HepG2 (cell line): ENCODE data around the gene STAG3. TPM values are rescaled to one million over a fixed set of nuclear protein-coding genes. Genes with fewer than 3 reads are reported as not detected.

Experiments used
- CREM ChIP-seq, 2 experiments: sonication (generic) in 1 of 2; formaldehyde crosslinking in 1 of 2; IDR thresholded peaks; 2 replicates each; pipeline versions ENCODE4 v1.4.0 to v1.6.1; 2016 to 2020; ENCODE audit warnings: antibody characterized with exemption in 1 of 2, mild to moderate bottlenecking in 1 of 2, missing genetic modification reagents in 1 of 2
- ISL2 ChIP-seq: sonication (generic); formaldehyde crosslinking; IDR thresholded peaks from 2 replicates; pipeline ENCODE4 v1.5.0; 2020; ENCODE audit warnings: missing genetic modification reagents
- KDM5A ChIP-seq: fragments of 200-600 bp; sonication (generic); IDR thresholded peaks from 2 replicates; pipeline ENCODE4 v1.7.0; 2018; ENCODE audit warnings: antibody characterized with exemption, mild to moderate bottlenecking, low read length, borderline replicate concordance
- MTA1 ChIP-seq: sonication (generic); formaldehyde crosslinking; IDR thresholded peaks from 2 replicates; pipeline ENCODE4 v1.4.0; 2020; ENCODE audit warnings: missing genetic modification reagents, mild to moderate bottlenecking, borderline replicate concordance
- NFYB ChIP-seq: sonication (generic); formaldehyde crosslinking; IDR thresholded peaks from 2 replicates; pipeline ENCODE4 v1.4.0; 2020; ENCODE audit warnings: missing genetic modification reagents
- NR2C2 ChIP-seq: sonication (generic); formaldehyde crosslinking; IDR thresholded peaks from 2 replicates; pipeline ENCODE4 v1.4.0; 2020; ENCODE audit warnings: missing genetic modification reagents, mild to moderate bottlenecking, moderate library complexity, borderline replicate concordance
- POLR2AphosphoS5 ChIP-seq: IDR thresholded peaks from 2 replicates; pipeline ENCODE4 v1.6.1; 2012; ENCODE audit warnings: low read depth, low read length
- SRSF4 ChIP-seq: fragments of 200-400 bp; formaldehyde crosslinking; IDR thresholded peaks from one replicate; pipeline ENCODE4 v1.6.1; 2018; ENCODE audit warnings: mild to moderate bottlenecking, low read depth, low read length, moderate library complexity; ENCODE audit not compliant: poor library complexity, severe bottlenecking
- U2AF2 ChIP-seq: fragments of 200-400 bp; formaldehyde crosslinking; IDR thresholded peaks from 2 replicates; pipeline ENCODE4 v1.6.1; 2017; ENCODE audit warnings: low read depth, mild to moderate bottlenecking, low read length
- ZBTB20 ChIP-seq: sonication (generic); formaldehyde crosslinking; IDR thresholded peaks from 2 replicates; pipeline ENCODE4 v1.8.1; 2023; ENCODE audit warnings: missing genetic modification reagents, low read depth, mild to moderate bottlenecking, borderline replicate concordance
- ZNF446 ChIP-seq: sonication (generic); formaldehyde crosslinking; IDR thresholded peaks from 2 replicates; pipeline ENCODE4 v1.5.0; 2020; ENCODE audit warnings: mild to moderate bottlenecking, missing genetic modification reagents
- ZSCAN22 ChIP-seq: sonication (generic); formaldehyde crosslinking; IDR thresholded peaks from 2 replicates; pipeline ENCODE4 v1.4.0; 2020; ENCODE audit warnings: mild to moderate bottlenecking, missing genetic modification reagents
- polyA plus RNA-seq, 8 experiments: library from polyadenylated mRNA; depleted of rRNA in 3 of 8; stranded (reverse) in 7 of 8; unstranded in 1 of 8; fragments of >200 nt; fragmentation: Illumina TruSeq in 4 of 8; extraction: Trizol in 4 of 8; gene quantifications; 2 replicates each; pipeline versions ENCODE4 v1.2.1 to v1.2.3, GENCODE V29; 2011 to 2016; ENCODE audit warnings: low read depth in 4 of 8, missing spikeins in 1 of 8, mixed read lengths in 1 of 8; ENCODE audit not compliant: insufficient read depth in 1 of 8
- total RNA-seq, 5 experiments: library from RNA; depleted of rRNA; stranded (reverse); fragments of >200 nt; fragmentation: Illumina TruSeq; extraction: Trizol; gene quantifications; 2 replicates each; pipeline ENCODE4 v1.2.3, GENCODE V29; 2016; ENCODE audit warnings: low read depth in 1 of 5
- TF ChIP-seq, protein P1 (sequence below): sonication (generic); formaldehyde crosslinking; IDR thresholded peaks from 2 replicates; pipeline ENCODE4 v1.4.0; 2020; ENCODE audit warnings: missing genetic modification reagents, borderline replicate concordance
- TF ChIP-seq, protein P2 (sequence below): sonication (generic); formaldehyde crosslinking; IDR thresholded peaks from 2 replicates; pipeline ENCODE4 v1.4.0; 2020; ENCODE audit warnings: mild to moderate bottlenecking, missing genetic modification reagents

STAG3 gene
- total and polyA plus RNA-seq, 2 of the 13 experiments (the other 11 are each of a cell fraction or from before 2014, with no cell fraction given), result 0.09 to 0.33 TPM

DNA sequence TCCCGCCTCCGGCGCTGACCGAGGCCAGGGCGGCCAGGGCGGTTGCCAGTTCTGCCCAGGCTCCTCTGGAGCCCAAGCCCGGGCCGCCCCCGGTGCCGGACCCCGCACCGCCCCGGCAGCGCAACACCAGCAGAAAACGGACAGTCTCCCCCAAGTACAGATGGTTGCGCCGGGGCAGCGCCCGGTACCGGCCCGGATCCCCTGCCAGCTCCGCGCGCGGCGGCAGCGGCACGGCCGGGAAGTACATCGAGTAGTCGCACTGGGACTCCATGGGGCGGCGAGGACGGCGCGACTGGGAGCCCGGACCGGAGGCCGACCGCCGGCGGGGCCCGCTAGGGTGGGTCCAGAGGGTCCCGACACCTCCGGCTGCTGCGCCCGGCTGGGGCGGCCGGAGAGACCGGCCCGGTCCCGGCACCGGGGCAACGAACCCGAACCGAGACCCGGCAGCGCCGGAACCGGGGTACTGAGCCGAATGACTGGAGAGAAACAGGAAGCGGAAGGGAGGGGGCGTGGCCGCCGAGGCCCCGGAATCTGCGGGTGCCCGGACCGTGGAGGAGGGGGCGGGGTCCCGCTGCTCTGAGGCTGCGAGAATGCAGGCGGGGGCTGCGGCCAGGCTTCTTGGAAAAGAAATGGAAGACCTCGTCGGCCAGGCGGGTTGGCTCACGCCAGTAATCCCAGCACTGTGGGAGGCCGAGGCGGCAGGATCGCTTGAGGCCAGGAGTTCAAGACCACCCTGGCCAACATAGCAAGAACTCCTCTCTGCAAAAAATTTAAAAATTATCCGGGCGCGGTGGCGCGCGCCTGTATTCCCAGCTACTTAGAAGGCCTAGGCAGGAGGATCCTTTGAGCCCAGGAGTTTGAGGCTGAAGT is 19.3 kb upstream of the STAG3 start, which contains the start of gene TRAPPC14 (continued):
- TF ChIP-seq MTA1 (CRISPR knock-in tag), result peak; percentile 80; the same call in 1 of the 2 replicates
- no peak for TF ChIP-seq U2AF2
- peak; percentile 61; the same call in 1 of the 2 replicates for TF ChIP-seq ZNF446 (CRISPR knock-in tag)
- peak; percentile 65; the same call in 1 of the 2 replicates for TF ChIP-seq ZBTB20 (CRISPR knock-in tag)
- TF ChIP-seq KDM5A, result peak; percentile 41; the same call in 1 of the 2 replicates
- TF ChIP-seq, protein P1, sequence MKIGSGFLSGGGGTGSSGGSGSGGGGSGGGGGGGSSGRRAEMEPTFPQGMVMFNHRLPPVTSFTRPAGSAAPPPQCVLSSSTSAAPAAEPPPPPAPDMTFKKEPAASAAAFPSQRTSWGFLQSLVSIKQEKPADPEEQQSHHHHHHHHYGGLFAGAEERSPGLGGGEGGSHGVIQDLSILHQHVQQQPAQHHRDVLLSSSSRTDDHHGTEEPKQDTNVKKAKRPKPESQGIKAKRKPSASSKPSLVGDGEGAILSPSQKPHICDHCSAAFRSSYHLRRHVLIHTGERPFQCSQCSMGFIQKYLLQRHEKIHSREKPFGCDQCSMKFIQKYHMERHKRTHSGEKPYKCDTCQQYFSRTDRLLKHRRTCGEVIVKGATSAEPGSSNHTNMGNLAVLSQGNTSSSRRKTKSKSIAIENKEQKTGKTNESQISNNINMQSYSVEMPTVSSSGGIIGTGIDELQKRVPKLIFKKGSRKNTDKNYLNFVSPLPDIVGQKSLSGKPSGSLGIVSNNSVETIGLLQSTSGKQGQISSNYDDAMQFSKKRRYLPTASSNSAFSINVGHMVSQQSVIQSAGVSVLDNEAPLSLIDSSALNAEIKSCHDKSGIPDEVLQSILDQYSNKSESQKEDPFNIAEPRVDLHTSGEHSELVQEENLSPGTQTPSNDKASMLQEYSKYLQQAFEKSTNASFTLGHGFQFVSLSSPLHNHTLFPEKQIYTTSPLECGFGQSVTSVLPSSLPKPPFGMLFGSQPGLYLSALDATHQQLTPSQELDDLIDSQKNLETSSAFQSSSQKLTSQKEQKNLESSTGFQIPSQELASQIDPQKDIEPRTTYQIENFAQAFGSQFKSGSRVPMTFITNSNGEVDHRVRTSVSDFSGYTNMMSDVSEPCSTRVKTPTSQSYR (CRISPR knock-in tag), result peak; percentile 59; the same call in 1 of the 2 replicates
- peak; percentile 82 for TF ChIP-seq NR2C2 (CRISPR knock-in tag)
- no peak for TF ChIP-seq ZSCAN22 (CRISPR knock-in tag)
- no peak for TF ChIP-seq ISL2
- no peak; the same call in 1 of the 2 replicates for TF ChIP-seq CREM (IDR thresholded peaks at IDR 0.05)
- TF ChIP-seq CREM (CRISPR knock-in tag; IDR thresholded peaks at IDR 0.05), result no peak
- no peak for TF ChIP-seq NFYB (CRISPR knock-in tag)
- TF ChIP-seq POLR2AphosphoS5, result peak; percentile 76
- TF ChIP-seq, protein P2, sequence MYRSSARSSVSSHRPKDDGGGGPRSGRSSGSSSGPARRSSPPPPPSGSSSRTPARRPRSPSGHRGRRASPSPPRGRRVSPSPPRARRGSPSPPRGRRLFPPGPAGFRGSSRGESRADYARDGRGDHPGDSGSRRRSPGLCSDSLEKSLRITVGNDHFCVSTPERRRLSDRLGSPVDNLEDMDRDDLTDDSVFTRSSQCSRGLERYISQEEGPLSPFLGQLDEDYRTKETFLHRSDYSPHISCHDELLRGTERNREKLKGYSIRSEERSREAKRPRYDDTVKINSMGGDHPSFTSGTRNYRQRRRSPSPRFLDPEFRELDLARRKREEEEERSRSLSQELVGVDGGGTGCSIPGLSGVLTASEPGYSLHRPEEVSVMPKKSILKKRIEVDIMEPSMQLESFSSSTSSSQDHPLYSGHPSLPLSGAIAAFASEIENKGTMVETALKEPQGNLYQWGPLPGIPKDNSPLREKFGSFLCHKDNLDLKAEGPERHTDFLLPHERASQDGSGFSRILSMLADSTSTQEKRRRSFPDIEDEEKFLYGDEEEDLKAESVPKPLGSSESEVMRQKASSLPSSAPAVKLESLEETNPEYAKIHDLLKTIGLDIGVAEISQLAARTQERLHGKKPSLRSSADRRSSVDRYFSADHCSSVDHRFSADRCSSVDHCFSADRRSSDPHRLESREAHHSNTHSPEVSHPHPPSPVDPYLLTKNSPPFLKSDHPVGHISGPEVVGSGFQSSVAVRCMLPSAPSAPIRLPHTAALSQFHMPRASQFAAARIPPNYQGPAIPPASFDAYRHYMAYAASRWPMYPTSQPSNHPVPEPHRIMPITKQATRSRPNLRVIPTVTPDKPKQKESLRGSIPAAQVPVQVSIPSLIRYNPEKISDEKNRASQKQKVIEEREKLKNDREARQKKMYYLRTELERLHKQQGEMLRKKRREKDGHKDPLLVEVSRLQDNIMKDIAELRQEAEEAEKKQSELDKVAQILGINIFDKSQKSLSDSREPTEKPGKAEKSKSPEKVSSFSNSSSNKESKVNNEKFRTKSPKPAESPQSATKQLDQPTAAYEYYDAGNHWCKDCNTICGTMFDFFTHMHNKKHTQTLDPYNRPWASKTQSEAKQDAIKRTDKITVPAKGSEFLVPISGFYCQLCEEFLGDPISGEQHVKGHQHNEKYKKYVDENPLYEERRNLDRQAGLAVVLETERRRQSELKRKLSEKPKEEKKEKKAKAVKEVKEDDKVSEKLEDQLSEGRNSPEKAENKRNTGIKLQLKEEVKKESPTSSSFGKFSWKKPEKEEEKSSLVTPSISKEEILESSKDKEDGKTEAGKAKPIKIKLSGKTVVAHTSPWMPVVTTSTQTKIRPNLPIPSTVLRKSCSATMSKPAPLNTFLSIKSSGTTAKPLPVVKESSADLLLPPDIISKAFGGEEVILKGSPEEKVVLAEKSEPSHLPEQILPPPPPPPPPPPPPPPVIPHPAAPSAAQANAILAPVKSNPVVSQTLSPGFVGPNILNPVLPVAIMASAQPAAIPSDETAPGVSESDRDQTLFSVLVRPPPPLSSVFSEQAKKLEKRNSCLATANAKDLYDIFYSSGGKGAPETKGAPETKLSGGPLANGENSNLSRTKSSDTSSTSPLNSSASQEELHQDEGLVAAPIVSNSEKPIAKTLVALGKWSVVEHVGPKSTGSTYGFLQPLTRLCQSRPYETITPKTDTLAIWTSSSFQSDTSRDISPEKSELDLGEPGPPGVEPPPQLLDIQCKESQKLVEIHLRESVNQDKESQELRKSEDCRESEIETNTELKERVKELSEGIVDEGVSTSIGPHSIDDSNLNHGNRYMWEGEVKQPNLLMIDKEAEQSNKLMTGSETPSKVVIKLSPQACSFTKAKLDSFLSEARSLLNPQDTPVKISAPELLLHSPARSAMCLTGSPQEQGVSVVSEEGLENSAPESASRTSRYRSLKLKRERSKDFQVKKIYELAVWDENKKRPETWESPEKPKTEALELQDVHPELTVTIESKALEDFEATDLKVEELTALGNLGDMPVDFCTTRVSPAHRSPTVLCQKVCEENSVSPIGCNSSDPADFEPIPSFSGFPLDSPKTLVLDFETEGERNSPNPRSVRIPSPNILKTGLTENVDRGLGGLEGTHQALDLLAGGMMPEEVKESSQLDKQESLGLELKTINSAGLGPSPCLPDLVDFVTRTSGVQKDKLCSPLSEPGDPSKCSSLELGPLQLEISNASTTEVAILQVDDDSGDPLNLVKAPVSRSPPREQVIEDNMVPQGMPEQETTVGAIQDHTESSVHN (CRISPR knock-in tag), result no peak
- no peak for TF ChIP-seq SRSF4
